HUES6 (cell line): Measurements from ENCODE around the gene CRYAA.
"Not testable (repeated sequence)": the region's sequence is repeated elsewhere in the genome, so short reads cannot be mapped to it uniquely, and the experiment has no call there.

Experiments used
- H3K27ac ChIP-seq: 2 replicates; pipeline ENCODE4 v1.7.0; 2013; ENCODE audit warnings: low read depth, mild to moderate bottlenecking, low read length, inconsistent platforms
- H3K27me3 ChIP-seq: 2 replicates; pipeline ENCODE4 v1.6.1; 2013; ENCODE audit warnings: low read length; ENCODE audit not compliant: control insufficient read depth, insufficient read depth
- H3K36me3 ChIP-seq: 2 replicates; pipeline ENCODE4 v1.6.1; 2013; ENCODE audit warnings: low read length; ENCODE audit not compliant: control insufficient read depth, insufficient read depth
- H3K4me1 ChIP-seq: 2 replicates; pipeline ENCODE4 v1.6.1; 2013; ENCODE audit warnings: low read length; ENCODE audit not compliant: control insufficient read depth, insufficient read depth
- H3K4me3 ChIP-seq: 2 replicates; pipeline ENCODE4 v1.5.1; 2013; ENCODE audit warnings: low read depth, low read length
- H3K9ac ChIP-seq: one replicate; pipeline ENCODE4 v1.6.1; 2013; ENCODE audit warnings: mild to moderate bottlenecking, low read length
- H3K9me3 ChIP-seq: 2 replicates; pipeline ENCODE4 v1.6.1; 2013; ENCODE audit warnings: low read depth, low read length; ENCODE audit not compliant: control insufficient read depth, insufficient read depth

CRYAA gene

GRCh38 chr21:43168708-43169107 lies at the start of gene CRYAA:
Gene CRYAA, plus strand, starts transcription at chr21:43169008. Its CDS starts 92 bp downstream, at chr21:43169100.
- not testable (repeated sequence) for H3K9me3 ChIP-seq, H3K36me3 ChIP-seq, H3K27me3 ChIP-seq, H3K27ac ChIP-seq, H3K4me3 ChIP-seq, H3K9ac ChIP-seq, H3K4me1 ChIP-seq

- not testable (repeated sequence) for H3K4me3 ChIP-seq, H3K9ac ChIP-seq, H3K27me3 ChIP-seq, H3K4me1 ChIP-seq, H3K27ac ChIP-seq, H3K9me3 ChIP-seq, H3K36me3 ChIP-seq
These were observed 38.7 kb upstream of the CRYAA start for GRCh38 chr21:43130094-43130493.

- not testable (repeated sequence) for H3K9me3 ChIP-seq, H3K27me3 ChIP-seq, H3K4me1 ChIP-seq, H3K9ac ChIP-seq, H3K27ac ChIP-seq, H3K4me3 ChIP-seq, H3K36me3 ChIP-seq
These were observed 34.3 kb upstream of the CRYAA start for GRCh38 chr21:43134520-43134919.

- not testable (repeated sequence) for H3K4me1 ChIP-seq, H3K4me3 ChIP-seq, H3K36me3 ChIP-seq, H3K27ac ChIP-seq, H3K27me3 ChIP-seq, H3K9ac ChIP-seq, H3K9me3 ChIP-seq
These were observed 29.9 kb upstream of the CRYAA start for GRCh38 chr21:43138944-43139343.

- not testable (repeated sequence) for H3K36me3 ChIP-seq, H3K27me3 ChIP-seq, H3K9ac ChIP-seq, H3K4me1 ChIP-seq, H3K9me3 ChIP-seq, H3K4me3 ChIP-seq, H3K27ac ChIP-seq
These were observed 27.4 kb upstream of the CRYAA start for GRCh38 chr21:43141407-43141806.

- not testable (repeated sequence) for H3K4me1 ChIP-seq, H3K27me3 ChIP-seq, H3K4me3 ChIP-seq, H3K9ac ChIP-seq, H3K9me3 ChIP-seq, H3K27ac ChIP-seq, H3K36me3 ChIP-seq
These were observed 22.2 kb upstream of the CRYAA start for GRCh38 chr21:43146637-43147036.

- not testable (repeated sequence) for H3K4me1 ChIP-seq, H3K36me3 ChIP-seq, H3K9me3 ChIP-seq, H3K9ac ChIP-seq, H3K4me3 ChIP-seq, H3K27me3 ChIP-seq, H3K27ac ChIP-seq
These were observed 20.8 kb upstream of the CRYAA start for GRCh38 chr21:43147999-43148398.

- H3K36me3 ChIP-seq, H3K9me3 ChIP-seq, H3K27me3 ChIP-seq, H3K9ac ChIP-seq, H3K27ac ChIP-seq, H3K4me1 ChIP-seq, H3K4me3 ChIP-seq: not testable (repeated sequence)
These were observed 19.5 kb upstream of the CRYAA start for GRCh38 chr21:43149344-43149743.

- H3K27ac ChIP-seq, H3K4me1 ChIP-seq, H3K27me3 ChIP-seq, H3K36me3 ChIP-seq, H3K9me3 ChIP-seq, H3K4me3 ChIP-seq, H3K9ac ChIP-seq: not testable (repeated sequence)
These were observed 15.2 kb upstream of the CRYAA start for GRCh38 chr21:43153601-43154000.

- H3K27ac ChIP-seq, H3K9ac ChIP-seq: not testable (repeated sequence)
These were observed 9.3 kb upstream of the CRYAA start for GRCh38 chr21:43159279-43160175.

GRCh38 chr21:43161826-43162707 lies 6.7 kb upstream of the CRYAA start:
- H3K36me3 ChIP-seq, H3K27me3 ChIP-seq, H3K27ac ChIP-seq, H3K9ac ChIP-seq, H3K4me1 ChIP-seq, H3K4me3 ChIP-seq, H3K9me3 ChIP-seq: not testable (repeated sequence)

More at GRCh38 chr21:43159279-43160175, 9.3 kb upstream of the CRYAA start:
- H3K4me3 ChIP-seq, H3K9me3 ChIP-seq, H3K4me1 ChIP-seq, H3K27me3 ChIP-seq, H3K36me3 ChIP-seq: not testable (repeated sequence)
